Fibroblast of mammary gland (primary cell): ENCODE measurements around the gene TLR6.

Experiments used
- DNase-seq: peaks from one replicate; pipeline ENCODE4 v3.0.0-alpha.2; 2010; ENCODE audit warnings: low read depth
- H3K4me3 ChIP-seq: 2 replicates; pipeline ENCODE4 v1.5.1; 2011; ENCODE audit warnings: low read depth, mild to moderate bottlenecking, low read length, moderate library complexity; ENCODE audit not compliant: control insufficient read depth
- CTCF ChIP-seq: conservative IDR thresholded peaks from 2 replicates; pipeline ENCODE4 v1.5.1; 2011; ENCODE audit warnings: low read depth, low read length, inconsistent platforms; ENCODE audit not compliant: control insufficient read depth, insufficient read depth

Gene TLR6

GRCh38 chr4:38859501-38859900, 2.9 kb upstream of the TLR6 start:
- TF ChIP-seq CTCF = no peak
- no peak overlapping the region for H3K4me3 ChIP-seq
- no peak for DNase-seq

GRCh38 chr4:38858097-38858420, 1.4 kb upstream of the TLR6 start:
- TF ChIP-seq CTCF = no peak
- no peak overlapping the region for H3K4me3 ChIP-seq
- DNase-seq = no peak

GRCh38 chr4:38857354-38858096, 908 bp upstream of the TLR6 start:
- DNase-seq = peak; percentile 94
- H3K4me3 ChIP-seq = peak overlapping the region; percentile 23
- TF ChIP-seq CTCF = no peak

- no peak overlapping the region for H3K4me3 ChIP-seq
- no peak for DNase-seq
These were observed 571 bp downstream of the TLR6 start for GRCh38 chr4:38856046-38856445.

GRCh38 chr4:38855466-38855865, 1.2 kb downstream of the TLR6 start:
- no peak for TF ChIP-seq CTCF
- no peak overlapping the region for H3K4me3 ChIP-seq
- no peak for DNase-seq

More at GRCh38 chr4:38856046-38856445, 571 bp downstream of the TLR6 start:
- no peak for TF ChIP-seq CTCF

- no peak for DNase-seq
- TF ChIP-seq CTCF = no peak
- H3K4me3 ChIP-seq = no peak overlapping the region
These were observed 10.6 kb downstream of the TLR6 start for GRCh38 chr4:38846015-38846414.

GRCh38 chr4:38842994-38843393, 13.6 kb downstream of the TLR6 start:
- no peak for DNase-seq
- no peak overlapping the region for H3K4me3 ChIP-seq
- TF ChIP-seq CTCF = no peak
